Neural crest cell (in vitro differentiated cells): ENCODE measurements around the gene MAPK10. TPM values are rescaled to one million over a fixed set of nuclear protein-coding genes. Genes with fewer than 3 reads are reported as not detected.

Source experiments
- DNase-seq: peaks from one replicate; pipeline ENCODE4 v3.0.0; 2021; ENCODE audit warnings: low read depth, mixed read lengths, low spot score
- H3K27ac Mint-ChIP-seq: one replicate; pipeline ENCODE4 v1.8.0; 2021; ENCODE audit warnings: mild to moderate bottlenecking, mixed read lengths; ENCODE audit not compliant: unreplicated experiment
- H3K27me3 Mint-ChIP-seq: 2 replicates; pipeline ENCODE4 v1.8.0; 2021; ENCODE audit warnings: low read depth, mild to moderate bottlenecking, mixed read lengths
- H3K36me3 Mint-ChIP-seq: 2 replicates; pipeline ENCODE4 v1.8.0; 2021; ENCODE audit warnings: low read depth, mild to moderate bottlenecking, mixed read lengths
- H3K4me1 Mint-ChIP-seq: 2 replicates; pipeline ENCODE4 v1.8.0; 2021; ENCODE audit warnings: mixed read lengths
- H3K4me3 Mint-ChIP-seq: one replicate; pipeline ENCODE4 v1.8.0; 2021; ENCODE audit warnings: mild to moderate bottlenecking, mixed read lengths
- H3K9me3 Mint-ChIP-seq: 2 replicates; pipeline ENCODE4 v1.8.0; 2021; ENCODE audit warnings: mixed read lengths
- total RNA-seq: library from RNA; stranded (reverse); gene quantifications from 2 replicates; pipeline ENCODE4 v1.2.1, GENCODE V29; 2021
- TF ChIP-seq, protein P1 (sequence below): fragments of 200-600 bp; sonication (generic); conservative IDR thresholded peaks from 2 replicates; pipeline ENCODE4 v1.5.0; 2021; ENCODE audit warnings: antibody characterized with exemption, mild to moderate bottlenecking

Gene MAPK10
- total RNA-seq, 1 donor from 2014 or later, result 62.2 TPM

DNA sequence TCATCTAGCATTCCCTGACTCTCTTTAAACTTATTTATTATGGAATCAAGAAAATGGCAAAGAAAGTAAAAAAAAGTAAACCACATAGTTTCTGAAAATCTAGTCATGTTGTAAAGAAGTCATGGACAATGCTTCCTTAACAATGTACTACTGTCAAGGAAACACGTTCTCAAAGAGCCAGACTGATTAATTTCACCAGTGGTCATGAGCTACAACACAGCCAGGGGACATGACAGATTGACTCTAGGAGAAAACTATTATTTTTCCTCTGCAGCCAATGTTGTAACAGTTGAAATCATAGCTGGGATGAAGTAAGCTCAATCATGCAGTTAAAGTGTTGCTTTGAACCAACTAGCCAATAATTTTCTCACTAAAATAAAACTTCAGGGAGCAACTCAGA is 109.2 kb downstream of the MAPK10 start:
- Mint-ChIP-seq H3K27ac (no peak overlapping the region), H3K4me3 (no peak overlapping the region)

DNA sequence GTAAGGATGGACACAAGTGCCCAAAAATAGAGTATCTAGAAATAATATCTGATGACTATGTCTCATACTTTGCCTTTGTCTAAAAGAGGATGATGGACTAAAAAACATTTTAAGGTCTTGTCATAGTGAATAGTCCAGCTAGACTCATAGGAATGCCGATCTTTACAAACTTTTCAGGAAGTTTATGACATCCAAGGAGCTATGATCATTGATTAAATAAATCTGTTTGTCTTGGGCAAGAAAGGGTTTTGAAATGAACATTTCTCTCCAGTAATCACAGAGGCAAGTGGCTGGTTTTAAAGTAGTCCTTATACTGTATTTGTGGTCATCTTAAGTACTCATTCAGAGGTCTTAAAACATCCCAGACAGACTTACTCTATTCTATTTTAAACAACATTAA is 109.8 kb downstream of the MAPK10 start:
- no peaks in the 10 kb centered on the region for H3K4me1 Mint-ChIP-seq

More for the DNA sequence above, 109.2 kb downstream of the MAPK10 start:
- Mint-ChIP-seq H3K27me3 (no peaks in the 10 kb centered on the region), H3K9me3 (peaks cover 7% of the 10 kb centered on the region), H3K4me1 (no peaks in the 10 kb centered on the region), H3K36me3 (peaks cover 17% of the 10 kb centered on the region)
- DNase-seq, result no peak
- TF ChIP-seq, protein P1, sequence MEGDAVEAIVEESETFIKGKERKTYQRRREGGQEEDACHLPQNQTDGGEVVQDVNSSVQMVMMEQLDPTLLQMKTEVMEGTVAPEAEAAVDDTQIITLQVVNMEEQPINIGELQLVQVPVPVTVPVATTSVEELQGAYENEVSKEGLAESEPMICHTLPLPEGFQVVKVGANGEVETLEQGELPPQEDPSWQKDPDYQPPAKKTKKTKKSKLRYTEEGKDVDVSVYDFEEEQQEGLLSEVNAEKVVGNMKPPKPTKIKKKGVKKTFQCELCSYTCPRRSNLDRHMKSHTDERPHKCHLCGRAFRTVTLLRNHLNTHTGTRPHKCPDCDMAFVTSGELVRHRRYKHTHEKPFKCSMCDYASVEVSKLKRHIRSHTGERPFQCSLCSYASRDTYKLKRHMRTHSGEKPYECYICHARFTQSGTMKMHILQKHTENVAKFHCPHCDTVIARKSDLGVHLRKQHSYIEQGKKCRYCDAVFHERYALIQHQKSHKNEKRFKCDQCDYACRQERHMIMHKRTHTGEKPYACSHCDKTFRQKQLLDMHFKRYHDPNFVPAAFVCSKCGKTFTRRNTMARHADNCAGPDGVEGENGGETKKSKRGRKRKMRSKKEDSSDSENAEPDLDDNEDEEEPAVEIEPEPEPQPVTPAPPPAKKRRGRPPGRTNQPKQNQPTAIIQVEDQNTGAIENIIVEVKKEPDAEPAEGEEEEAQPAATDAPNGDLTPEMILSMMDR, result no peak

DNA sequence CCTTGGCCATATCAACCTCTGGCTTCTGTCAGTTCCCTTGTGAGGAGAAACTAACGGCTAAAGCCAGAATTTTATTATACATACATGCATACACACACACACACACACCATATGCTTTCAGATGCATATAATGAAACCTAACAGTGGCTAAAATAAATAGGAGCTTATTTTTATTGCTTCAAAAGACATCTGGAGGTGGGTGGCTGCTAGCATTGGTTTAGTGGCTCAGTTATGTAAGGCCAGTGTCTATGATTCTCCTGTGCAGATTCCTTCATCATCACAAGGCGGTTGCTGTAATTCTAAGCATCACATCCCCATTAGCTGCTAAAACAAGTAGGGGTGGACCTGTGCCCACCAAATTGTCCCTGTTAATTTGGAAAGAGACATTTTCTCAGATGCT is 110.8 kb downstream of the MAPK10 start:
- H3K4me1 Mint-ChIP-seq, result no peaks in the 10 kb centered on the region
- H3K9me3 Mint-ChIP-seq, result peaks cover 5% of the 10 kb centered on the region
- H3K27ac Mint-ChIP-seq, result no peak overlapping the region
- no peak overlapping the region for H3K4me3 Mint-ChIP-seq
- TF ChIP-seq, protein P1, result no peak
- H3K27me3 Mint-ChIP-seq, result no peaks in the 10 kb centered on the region
- no peak for DNase-seq
- H3K36me3 Mint-ChIP-seq, result peaks cover 16% of the 10 kb centered on the region

More for the DNA sequence above, 109.8 kb downstream of the MAPK10 start:
- no peak overlapping the region for H3K4me3 Mint-ChIP-seq
- DNase-seq, result no peak
- peaks cover 5% of the 10 kb centered on the region for H3K9me3 Mint-ChIP-seq
- peaks cover 14% of the 10 kb centered on the region for H3K36me3 Mint-ChIP-seq
- H3K27ac Mint-ChIP-seq, result no peak overlapping the region
- TF ChIP-seq, protein P1, result no peak
- H3K27me3 Mint-ChIP-seq, result no peaks in the 10 kb centered on the region

DNA sequence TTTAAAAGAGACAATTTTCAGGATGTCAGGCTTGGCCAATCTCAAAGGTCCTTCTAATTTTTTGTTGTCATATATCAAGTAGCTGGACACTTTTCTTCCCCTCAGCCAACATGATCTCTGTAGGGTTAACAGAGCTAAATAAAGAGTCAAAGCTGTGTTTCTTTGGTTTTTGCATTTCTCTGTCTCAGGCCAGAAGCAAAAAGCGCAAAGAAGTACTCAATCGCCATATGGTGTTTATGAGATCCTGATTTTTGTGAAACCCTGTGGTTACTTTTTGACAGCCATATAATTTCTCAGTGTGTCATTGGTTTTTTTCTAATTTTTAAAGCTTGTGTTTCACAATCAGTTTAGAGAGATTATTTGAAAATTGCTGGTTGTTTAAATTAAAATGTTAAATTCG is 111.9 kb downstream of the MAPK10 start:
- TF ChIP-seq, protein P1, result no peak
- Mint-ChIP-seq H3K4me1 (no peaks in the 10 kb centered on the region), H3K27ac (no peak overlapping the region), H3K27me3 (no peaks in the 10 kb centered on the region), H3K36me3 (peaks cover 25% of the 10 kb centered on the region), H3K9me3 (peaks cover 5% of the 10 kb centered on the region), H3K4me3 (no peak overlapping the region)
- no peak for DNase-seq

DNA sequence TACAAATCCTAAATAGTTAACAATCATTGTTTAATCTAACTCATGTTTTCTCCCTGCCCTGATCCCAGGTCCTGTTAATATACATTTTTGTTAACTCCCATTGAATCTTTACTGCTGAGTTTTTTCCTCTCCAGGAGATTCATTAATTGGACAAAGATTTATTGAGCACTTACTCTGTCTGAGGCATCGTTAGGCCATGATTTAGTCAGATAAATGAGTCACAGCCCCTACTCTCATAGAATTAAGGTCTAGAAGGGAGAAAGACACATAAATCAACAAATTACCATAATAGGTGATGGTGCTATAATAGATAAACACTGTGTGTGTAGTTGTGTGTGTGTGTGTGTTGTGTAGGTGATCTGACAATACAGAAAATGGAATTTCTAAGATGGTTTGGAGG is 112.5 kb downstream of the MAPK10 start:
- Mint-ChIP-seq H3K27me3 (no peaks in the 10 kb centered on the region), H3K9me3 (peaks cover 5% of the 10 kb centered on the region), H3K4me3 (no peak overlapping the region), H3K4me1 (no peaks in the 10 kb centered on the region), H3K27ac (no peak overlapping the region), H3K36me3 (peaks cover 27% of the 10 kb centered on the region)
- no peak for DNase-seq
- TF ChIP-seq, protein P1, result no peak

DNA sequence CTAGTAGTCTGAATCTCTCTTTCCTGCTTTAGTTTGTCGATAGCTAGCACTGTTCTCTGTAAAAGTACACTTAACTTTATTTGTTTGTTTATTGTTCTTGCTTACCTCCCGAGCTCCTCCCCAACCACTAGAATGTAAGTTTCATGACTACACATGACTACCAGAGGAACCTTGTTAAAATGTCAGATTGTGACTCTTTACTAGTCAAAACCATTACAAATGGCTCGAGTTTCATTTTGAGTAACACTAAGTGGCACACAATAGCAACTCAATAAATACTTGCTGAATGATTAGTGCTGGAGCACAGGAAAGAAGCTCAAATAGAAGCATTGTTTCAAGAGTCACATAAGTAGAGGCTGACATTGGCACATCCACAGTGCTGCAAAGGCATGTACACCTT is 116.1 kb downstream of the MAPK10 start:
- TF ChIP-seq, protein P1, result no peak
- DNase-seq, result no peak
- H3K4me1 Mint-ChIP-seq, result no peaks in the 10 kb centered on the region
- peaks cover 44% of the 10 kb centered on the region for H3K36me3 Mint-ChIP-seq
- peaks cover 14% of the 10 kb centered on the region for H3K9me3 Mint-ChIP-seq
- H3K4me3 Mint-ChIP-seq, result no peak overlapping the region
- H3K27ac Mint-ChIP-seq, result no peak overlapping the region
- no peaks in the 10 kb centered on the region for H3K27me3 Mint-ChIP-seq
